CD4-positive, alpha-beta T cell (primary cell): ENCODE results near the gene RNU6-1. TPM values are rescaled to one million over a fixed set of nuclear protein-coding genes. Genes with fewer than 3 reads are reported as not detected.

Experiments
- ATAC-seq: fragments of 200-7000 bp; cut with Tn5 transposase; one replicate; pipeline ENCODE4 v1.10.0; 2022; ENCODE audit warnings: mild to moderate bottlenecking; ENCODE audit not compliant: poor library complexity
- CTCF ChIA-PET: fragments of 350-600 bp; sonication (Branson Sonifier 250); formaldehyde crosslinking; loops from one replicate; lab custom pipeline; 2021; ENCODE audit warnings: antibody characterized with exemption, inconsistent platforms; lab: Charles Lee
- POLR2A ChIA-PET: fragments of 350-600 bp; sonication (Branson Sonifier 250); formaldehyde crosslinking; loops from one replicate; lab custom pipeline; 2021; ENCODE audit warnings: antibody characterized with exemption, inconsistent platforms; lab: Charles Lee
- DNase-seq, 14 experiments: peaks; one replicate each; pipeline ENCODE4 v3.0.0-alpha.2; 2013 to 2020; ENCODE audit warnings: mixed read lengths in 2 of 14
- H3K27ac ChIP-seq, 2 donors: one replicate each; pipeline versions ENCODE4 v1.5.1 to v1.7.0; 2013; ENCODE audit warnings: low read length in 2 of 2, low read depth in 1 of 2, mild to moderate bottlenecking in 1 of 2
- H3K27me3 ChIP-seq, 2 experiments: 1 replicate in 1 of 2; 2 replicates in 1 of 2; pipeline versions ENCODE4 v1.6.1 to v1.7.0; 2013; ENCODE audit warnings: low read length in 2 of 2, control low read depth in 1 of 2, mild to moderate bottlenecking in 1 of 2, moderate library complexity in 1 of 2; ENCODE audit not compliant: insufficient read depth in 2 of 2, control insufficient read depth in 1 of 2
- H3K36me3 ChIP-seq: one replicate; pipeline ENCODE4 v1.6.1; 2013; ENCODE audit warnings: low read length, control low read depth; ENCODE audit not compliant: insufficient read depth
- H3K4me1 ChIP-seq: one replicate; pipeline ENCODE4 v1.6.1; 2013; ENCODE audit warnings: low read length, control low read depth; ENCODE audit not compliant: insufficient read depth
- H3K4me3 ChIP-seq: one replicate; pipeline ENCODE4 v1.5.1; 2013; ENCODE audit warnings: mild to moderate bottlenecking, low read length, moderate library complexity
- H3K9me3 ChIP-seq, 2 experiments: 1 replicate in 1 of 2; 2 replicates in 1 of 2; pipeline versions ENCODE4 v1.6.1 to v1.7.0; 2013; ENCODE audit warnings: low read length in 2 of 2, mild to moderate bottlenecking in 2 of 2, control low read depth in 1 of 2, moderate library complexity in 1 of 2; ENCODE audit not compliant: control insufficient read depth in 1 of 2, insufficient read depth in 1 of 2
- H3K27ac Mint-ChIP-seq: one replicate; pipeline ENCODE4 v1.8.0; 2020; ENCODE audit warnings: mixed read lengths
- H3K27me3 Mint-ChIP-seq: one replicate; pipeline ENCODE4 v1.8.0; 2021; ENCODE audit warnings: mixed read lengths
- H3K36me3 Mint-ChIP-seq: one replicate; pipeline ENCODE4 v1.8.0; 2021; ENCODE audit warnings: low read depth, mixed read lengths
- H3K4me1 Mint-ChIP-seq: one replicate; pipeline ENCODE4 v1.8.0; 2021; ENCODE audit warnings: low read depth, mixed read lengths
- H3K4me3 Mint-ChIP-seq: one replicate; pipeline ENCODE4 v1.8.0; 2020; ENCODE audit warnings: mild to moderate bottlenecking, mixed read lengths
- H3K9me3 Mint-ChIP-seq: one replicate; pipeline ENCODE4 v1.8.0; 2020; ENCODE audit warnings: mixed read lengths
- CTCF ChIP-seq: fragments of 200-600 bp; IDR thresholded peaks from one replicate; pipeline ENCODE4 v1.8.0; 2022; ENCODE audit warnings: antibody characterized with exemption, mild to moderate bottlenecking
- intact Hi-C, 2 experiments: fragments of 100-400 bp; cut with DNase I in 1 of 2; cut with micrococcal nuclease in 1 of 2; formaldehyde crosslinking; loops; one replicate each; pipeline versions ENCODE4 v1.15.1 to v1.9.0; 2023 to 2025; cut with DNase I, micrococcal nuclease
- total RNA-seq, 174 experiments: library from RNA in 2 of 174; stranded (reverse) in 2 of 174; gene quantifications; one replicate each; pipeline ENCODE4 v1.2.3 and lab custom pipeline; 2021 to 2026

RNU6-1 gene
- total RNA-seq, 2 experiments from 2014 or later, result not detected

- Mint-ChIP-seq H3K4me3 (no peak overlapping the region), H3K27me3 (peaks cover 4% of the 10 kb centered on the region), H3K27ac (no peak overlapping the region), H3K36me3 (peaks cover 27% of the 10 kb centered on the region), H3K4me1 (no peaks in the 10 kb centered on the region), H3K9me3 (no peaks in the 10 kb centered on the region)
- H3K36me3 ChIP-seq, result peaks cover 2% of the 10 kb centered on the region
- peaks cover 0 to 6% of the 10 kb centered on the region in 2 experiments for H3K9me3 ChIP-seq
- ATAC-seq (no peak), DNase-seq (no peak)
- TF ChIP-seq CTCF, result no peak
- intact Hi-C loops, result no loop called here
- ChIA-PET CTCF (no interaction called here), POLR2A (no interaction called here)
- no peaks in the 10 kb centered on the region for H3K4me1 ChIP-seq
- H3K4me3 ChIP-seq, result no peak overlapping the region
- H3K27me3 ChIP-seq, result no peaks in the 10 kb centered on the region
- no peak overlapping the region for H3K27ac ChIP-seq
Observed at GRCh38 chr15:67807836-67808235, 32.0 kb downstream of the RNU6-1 start.

- H3K36me3 ChIP-seq, result peaks cover 2% of the 10 kb centered on the region
- H3K27me3 ChIP-seq, result no peaks in the 10 kb centered on the region
- H3K27ac ChIP-seq, result no peak overlapping the region
- intact Hi-C loops, result no loop called here
- POLR2A ChIA-PET, result no interaction called here
- CTCF ChIA-PET, result no interaction called here
- no peaks in the 10 kb centered on the region for H3K4me1 ChIP-seq
- Mint-ChIP-seq H3K4me1 (no peaks in the 10 kb centered on the region), H3K27me3 (peaks cover 2% of the 10 kb centered on the region), H3K27ac (no peak overlapping the region), H3K4me3 (no peak overlapping the region), H3K36me3 (peaks cover 27% of the 10 kb centered on the region), H3K9me3 (no peaks in the 10 kb centered on the region)
- H3K4me3 ChIP-seq, result no peak overlapping the region
- no peak for ATAC-seq
- peaks cover 0 to 2% of the 10 kb centered on the region in 2 experiments for H3K9me3 ChIP-seq
- no peak for DNase-seq
- TF ChIP-seq CTCF, result no peak
Observed at GRCh38 chr15:67807141-67807540, 32.7 kb downstream of the RNU6-1 start.

GRCh38 chr15:67806536-67806935 is 33.3 kb downstream of the RNU6-1 start:
- H3K27ac Mint-ChIP-seq, result no peak overlapping the region
- H3K9me3 ChIP-seq, result no peaks in the 10 kb centered on the region
- peaks cover 32% of the 10 kb centered on the region for H3K36me3 Mint-ChIP-seq
- no peak overlapping the region for H3K27ac ChIP-seq
- no peaks in the 10 kb centered on the region for H3K4me1 Mint-ChIP-seq
- H3K27me3 Mint-ChIP-seq, result no peaks in the 10 kb centered on the region
- peaks cover 2% of the 10 kb centered on the region for H3K36me3 ChIP-seq
- no peaks in the 10 kb centered on the region for H3K9me3 Mint-ChIP-seq
- intact Hi-C loops, result no loop called here
- H3K4me1 ChIP-seq, result no peaks in the 10 kb centered on the region
- H3K27me3 ChIP-seq, result no peaks in the 10 kb centered on the region
- no peak for TF ChIP-seq CTCF
- no peak for ATAC-seq
- POLR2A ChIA-PET, result no interaction called here
- no peak overlapping the region for H3K4me3 Mint-ChIP-seq
- CTCF ChIA-PET, result no interaction called here
- no peak for DNase-seq
- no peak overlapping the region for H3K4me3 ChIP-seq
